Coronary artery (tissue), 2 donors: ENCODE measurements around the gene CRYAB.
"Not testable (repeated sequence)": the region's sequence is repeated elsewhere in the genome, so short reads cannot be mapped to it uniquely, and the experiment has no call there.

Experiments
- DNase-seq: peaks from one replicate; pipeline ENCODE4 v3.0.0-alpha.2; 2017; ENCODE audit warnings: low spot score
- H3K27ac ChIP-seq, 2 donors: fragments of 200-600 bp; sonication (generic); one replicate each; pipeline ENCODE4 v1.5.1; 2016 to 2019
- H3K4me3 ChIP-seq: fragments of 200-600 bp; sonication (generic); 2 replicates; pipeline ENCODE4 v1.5.1; 2016; ENCODE audit warnings: mild to moderate bottlenecking, moderate library complexity
- CTCF ChIP-seq: fragments of 200-600 bp; sonication (generic); IDR thresholded peaks from one replicate; pipeline ENCODE4 v1.5.1; 2019; ENCODE audit warnings: antibody characterized with exemption

CRYAB gene

GRCh38 chr11:111909378-111909777, 2.2 kb downstream of the CRYAB start:
- DNase-seq, result no peak
- H3K4me3 ChIP-seq, result peak overlapping the region; percentile 79
- H3K27ac ChIP-seq, result peak overlapping the region; percentile 95 to 97
- TF ChIP-seq CTCF, result no peak

GRCh38 chr11:111908639-111909305, 2.8 kb downstream of the CRYAB start:
- DNase-seq, result no peak
- TF ChIP-seq CTCF, result no peak
- peak overlapping the region; percentile 95 to 97 for H3K27ac ChIP-seq
- peak overlapping the region; percentile 79 for H3K4me3 ChIP-seq

- TF ChIP-seq CTCF, result no peak
- Histone ChIP-seq H3K27ac (no peak overlapping the region), H3K4me3 (no peak overlapping the region)
- DNase-seq, result no peak
These were observed 4.9 kb downstream of the CRYAB start for GRCh38 chr11:111906680-111907079.

GRCh38 chr11:111905411-111905810, 6.2 kb downstream of the CRYAB start:
- Histone ChIP-seq H3K4me3 (no peak overlapping the region), H3K27ac (no peak overlapping the region)
- TF ChIP-seq CTCF, result no peak
- DNase-seq, result no peak

GRCh38 chr11:111886844-111887243, 24.7 kb downstream of the CRYAB start:
- H3K27ac ChIP-seq, result no peak overlapping the region
- no peak for TF ChIP-seq CTCF
- no peak overlapping the region for H3K4me3 ChIP-seq
- DNase-seq, result no peak

GRCh38 chr11:111886032-111886431, 25.5 kb downstream of the CRYAB start:
- H3K4me3 ChIP-seq, result no peak overlapping the region
- TF ChIP-seq CTCF, result no peak
- no peak for DNase-seq
- no peak overlapping the region for H3K27ac ChIP-seq

- DNase-seq, H3K4me3 ChIP-seq, H3K27ac ChIP-seq: not testable (repeated sequence)
These were observed 26.5 kb downstream of the CRYAB start for GRCh38 chr11:111885053-111885452.
